Smooth muscle cell of the umbilical artery (primary cell): ENCODE data around the gene WDR43. TPM values are rescaled to one million over a fixed set of nuclear protein-coding genes. Genes with fewer than 3 reads are reported as not detected.

Experiments used
- total RNA-seq: library from RNA; depleted of rRNA; stranded (reverse); fragments of >200 nt; gene quantifications from 2 replicates; pipeline ENCODE4 v1.2.3, GENCODE V29; 2014

The WDR43 gene
- 103 and 175 TPM in 2 replicates for total RNA-seq

DNA sequence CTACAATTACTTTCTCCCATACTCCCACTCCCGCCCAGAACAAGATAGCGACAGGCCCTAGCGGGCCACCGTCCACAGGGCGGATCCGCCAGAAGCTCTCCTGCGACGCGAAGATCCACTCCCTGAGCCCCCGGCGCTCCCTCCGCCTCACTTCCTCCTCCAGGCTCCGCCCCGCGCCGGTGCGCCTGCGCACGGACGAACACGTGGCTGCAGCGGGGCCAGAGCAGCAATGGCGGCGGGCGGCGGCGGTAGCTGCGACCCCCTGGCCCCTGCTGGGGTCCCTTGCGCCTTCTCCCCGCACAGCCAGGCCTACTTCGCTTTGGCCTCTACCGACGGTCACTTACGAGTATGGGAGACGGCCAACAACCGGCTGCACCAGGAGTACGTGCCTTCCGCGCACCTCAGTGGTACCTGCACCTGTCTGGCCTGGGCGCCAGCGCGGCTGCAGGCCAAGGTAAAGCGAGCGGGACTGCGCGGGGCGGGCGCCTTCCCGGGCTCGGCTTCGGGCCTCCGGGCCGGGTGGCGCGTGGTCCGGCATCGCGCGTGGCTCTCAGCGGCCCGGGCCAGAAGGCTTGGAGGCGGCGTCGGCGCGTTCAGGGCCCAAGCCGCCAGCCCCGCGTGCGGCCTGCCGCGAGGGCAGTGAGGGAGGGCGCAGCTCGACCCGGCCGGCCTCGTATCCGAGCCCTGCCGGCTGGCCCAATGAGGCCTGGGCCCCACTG is at the start of gene WDR43:
TSS of gene WDR43 (plus strand) at position 198 of the 719 bp plus-strand sequence. CDS start at position 230, 32 bp downstream.

DNA sequence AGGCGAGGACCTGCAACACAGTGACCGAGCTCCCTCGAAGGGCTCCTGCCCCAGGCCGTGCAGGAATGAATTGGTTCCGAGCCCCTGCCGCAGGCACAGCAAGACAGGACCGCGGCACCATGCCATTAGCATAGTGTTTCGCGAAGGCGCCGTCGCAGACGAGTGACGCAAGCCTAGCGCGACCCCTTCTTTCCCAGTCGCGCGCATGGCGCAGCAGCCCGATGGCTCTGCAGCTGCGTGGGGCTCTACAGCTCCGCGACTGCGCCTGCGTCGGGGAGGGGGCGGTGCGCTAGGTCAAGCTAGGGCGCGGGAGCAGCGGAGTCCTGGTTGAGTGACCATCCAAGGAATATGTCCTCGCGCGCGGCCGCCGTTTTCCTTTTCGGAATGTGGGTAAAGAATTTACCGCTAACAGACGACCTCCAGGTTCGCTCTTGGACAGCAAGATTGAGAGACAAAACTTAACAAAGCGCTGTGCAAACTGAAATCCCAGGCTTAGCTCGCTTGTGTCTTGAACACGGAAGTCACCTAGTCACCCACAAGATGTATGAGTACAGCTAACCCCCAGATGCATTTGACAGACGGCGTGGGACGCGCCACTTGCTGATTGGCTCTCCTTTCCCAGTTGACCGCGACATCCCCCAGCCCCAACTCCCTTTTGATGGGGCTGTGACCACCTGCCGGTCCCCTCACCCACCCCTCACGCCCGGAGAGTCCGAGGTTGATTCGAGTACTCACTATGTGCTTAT is 24.1 kb upstream of the WDR43 start, which contains the start of gene TRMT61B:
TSS of gene TRMT61B (minus strand) at position 164 of the 746 bp plus-strand sequence. CDS start at position 132, 32 bp downstream.

DNA sequence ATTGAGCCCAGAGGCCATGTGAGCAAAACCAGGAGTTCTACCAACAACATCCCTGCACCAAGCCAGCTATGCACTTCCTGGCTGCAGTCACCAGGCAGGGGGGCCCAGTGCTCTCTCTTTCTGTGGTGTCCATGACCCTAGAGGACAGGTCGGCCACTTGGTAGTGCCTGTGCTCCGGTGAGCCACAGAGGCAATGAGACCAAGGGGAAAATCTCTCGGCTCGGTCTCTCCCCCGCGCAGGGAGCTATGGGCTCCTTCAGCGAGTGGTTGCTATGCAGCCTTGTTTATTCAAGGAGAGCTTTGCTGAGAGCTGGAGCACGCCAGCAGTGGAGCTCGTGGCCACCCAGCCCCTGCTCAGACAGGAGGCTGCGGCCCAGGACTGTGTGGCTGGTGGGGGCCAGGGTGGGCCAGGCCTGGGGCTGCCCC is 86.6 kb downstream of the WDR43 start, which contains the start of gene TOGARAM2:
TSS of gene TOGARAM2 (plus strand) at position 283 of the 426 bp plus-strand sequence. CDS start 13,537 bp downstream, outside the sequence.

Other genes with a start within 250 kb of the WDR43 start
- 152 and 187 TPM in 2 replicates for gene PPP1CB, start 142.8 kb upstream of the WDR43 start, total RNA-seq
- 0.89 and 1.2 TPM in 2 replicates for gene SPDYA, start 83.8 kb upstream of the WDR43 start, total RNA-seq
- gene TRMT61B, start 24.4 kb upstream of the WDR43 start, total RNA-seq = 11.5 and 11.9 TPM in 2 replicates
- gene TOGARAM2, start 86.6 kb downstream of the WDR43 start, total RNA-seq = 0.09 TPM in 1 of 2 replicates, not detected in the other
- gene PCARE, start 179.9 kb downstream of the WDR43 start, total RNA-seq = not detected in 2 replicates
- 46.8 and 47.8 TPM in 2 replicates for gene CLIP4, start 220.7 kb downstream of the WDR43 start, total RNA-seq